GM23248 (cell line): Measurements from ENCODE around the gene PPFIBP2. TPM values are rescaled to one million over a fixed set of nuclear protein-coding genes. Genes with fewer than 3 reads are reported as not detected.

Source experiments
- DNase-seq: peaks from one replicate; pipeline ENCODE4 v3.0.0-alpha.2; 2015
- H2AFZ ChIP-seq: fragments of 200-600 bp; sonication (generic); 2 replicates; pipeline ENCODE4 v1.6.1; 2016; ENCODE audit warnings: antibody characterized with exemption
- H3F3A ChIP-seq: fragments of 200-600 bp; sonication (generic); 2 replicates; pipeline ENCODE4 v1.6.1; 2016; ENCODE audit warnings: mild to moderate bottlenecking, antibody characterized with exemption, mixed run types; ENCODE audit not compliant: insufficient read depth
- H3K27ac ChIP-seq: fragments of 200-600 bp; sonication (generic); 2 replicates; pipeline ENCODE4 v1.5.1; 2016; ENCODE audit warnings: mild to moderate bottlenecking
- H3K27me3 ChIP-seq: fragments of 200-600 bp; sonication (generic); replicated peaks from 2 replicates; pipeline ENCODE4 v1.6.1; 2016; ENCODE audit warnings: mild to moderate bottlenecking; ENCODE audit not compliant: insufficient read depth
- H3K36me3 ChIP-seq: fragments of 200-600 bp; sonication (generic); 2 replicates; pipeline ENCODE4 v1.6.1; 2016; ENCODE audit warnings: low read depth, mild to moderate bottlenecking
- H3K4me1 ChIP-seq: fragments of 200-600 bp; sonication (generic); 2 replicates; pipeline ENCODE4 v1.6.1; 2016; ENCODE audit warnings: mild to moderate bottlenecking; ENCODE audit not compliant: insufficient read depth
- H3K4me2 ChIP-seq: fragments of 200-600 bp; sonication (generic); one replicate; pipeline ENCODE4 v1.6.1; 2016; ENCODE audit warnings: mild to moderate bottlenecking; ENCODE audit not compliant: unreplicated experiment
- H3K4me3 ChIP-seq: fragments of 200-600 bp; sonication (generic); 2 replicates; pipeline ENCODE4 v1.5.1; 2016; ENCODE audit warnings: mild to moderate bottlenecking
- H3K79me2 ChIP-seq: fragments of 200-600 bp; sonication (generic); 2 replicates; pipeline ENCODE4 v1.6.1; 2016; ENCODE audit warnings: mild to moderate bottlenecking; ENCODE audit not compliant: insufficient read depth
- H3K9ac ChIP-seq: fragments of 200-600 bp; sonication (generic); 2 replicates; pipeline ENCODE4 v1.6.1; 2016; ENCODE audit warnings: mild to moderate bottlenecking
- H3K9me2 ChIP-seq: fragments of 200-600 bp; sonication (generic); 2 replicates; pipeline ENCODE4 v1.6.1; 2016; ENCODE audit warnings: mixed run types, mild to moderate bottlenecking, moderate library complexity; ENCODE audit not compliant: insufficient read depth
- H3K9me3 ChIP-seq: fragments of 200-600 bp; sonication (generic); one replicate; pipeline ENCODE4 v1.6.1; 2017; ENCODE audit warnings: low read depth
- H4K20me1 ChIP-seq: fragments of 200-600 bp; sonication (generic); 2 replicates; pipeline ENCODE4 v1.6.0; 2016; ENCODE audit not compliant: insufficient read depth
- EZH2 ChIP-seq: fragments of 200-600 bp; sonication (generic); IDR thresholded peaks from 2 replicates; pipeline ENCODE4 v1.6.1; 2018; ENCODE audit warnings: antibody characterized with exemption, mild to moderate bottlenecking; ENCODE audit not compliant: insufficient read depth, poor library complexity, severe bottlenecking
- EZH2phosphoT487 ChIP-seq: fragments of 200-600 bp; sonication (generic); IDR thresholded peaks from 2 replicates; pipeline ENCODE4 v1.6.1; 2018; ENCODE audit warnings: antibody characterized with exemption, moderate library complexity, mild to moderate bottlenecking, low read depth; ENCODE audit not compliant: insufficient read depth
- WGBS, 2 experiments: methylation state at CpG; one replicate each; pipeline ENCODE4 v1.1.6; 2015 to 2017; ENCODE audit warnings: low lambda C conversion rate in 2 of 2, low coverage in 1 of 2; ENCODE audit errors: missing lambda C conversion rate in 2 of 2; 5-methylcytosine and 5-hydroxymethylcytosine counted together
- in situ Hi-C: fragments of 300-500 bp; cut with MboI; formaldehyde crosslinking; loops from 2 replicates; pipeline ENCODE4 v1.15.0; 2020
- polyA plus RNA-seq: library from polyadenylated mRNA; unstranded; fragments of >200 nt; fragmentation: Nextera tagmentation; extraction: Ambion mirVana; gene quantifications from 2 replicates; pipeline ENCODE4 v1.2.1, GENCODE V29; 2016
- total RNA-seq: library from RNA; depleted of rRNA; stranded (reverse); fragments of >200 nt; shearing (Covaris generic); gene quantifications from 2 replicates; pipeline ENCODE4 v1.2.3, GENCODE V29; 2014

The PPFIBP2 gene
- total and polyA plus RNA-seq, 2 experiments from 2014 or later: 4.1 to 5.9 TPM

DNA sequence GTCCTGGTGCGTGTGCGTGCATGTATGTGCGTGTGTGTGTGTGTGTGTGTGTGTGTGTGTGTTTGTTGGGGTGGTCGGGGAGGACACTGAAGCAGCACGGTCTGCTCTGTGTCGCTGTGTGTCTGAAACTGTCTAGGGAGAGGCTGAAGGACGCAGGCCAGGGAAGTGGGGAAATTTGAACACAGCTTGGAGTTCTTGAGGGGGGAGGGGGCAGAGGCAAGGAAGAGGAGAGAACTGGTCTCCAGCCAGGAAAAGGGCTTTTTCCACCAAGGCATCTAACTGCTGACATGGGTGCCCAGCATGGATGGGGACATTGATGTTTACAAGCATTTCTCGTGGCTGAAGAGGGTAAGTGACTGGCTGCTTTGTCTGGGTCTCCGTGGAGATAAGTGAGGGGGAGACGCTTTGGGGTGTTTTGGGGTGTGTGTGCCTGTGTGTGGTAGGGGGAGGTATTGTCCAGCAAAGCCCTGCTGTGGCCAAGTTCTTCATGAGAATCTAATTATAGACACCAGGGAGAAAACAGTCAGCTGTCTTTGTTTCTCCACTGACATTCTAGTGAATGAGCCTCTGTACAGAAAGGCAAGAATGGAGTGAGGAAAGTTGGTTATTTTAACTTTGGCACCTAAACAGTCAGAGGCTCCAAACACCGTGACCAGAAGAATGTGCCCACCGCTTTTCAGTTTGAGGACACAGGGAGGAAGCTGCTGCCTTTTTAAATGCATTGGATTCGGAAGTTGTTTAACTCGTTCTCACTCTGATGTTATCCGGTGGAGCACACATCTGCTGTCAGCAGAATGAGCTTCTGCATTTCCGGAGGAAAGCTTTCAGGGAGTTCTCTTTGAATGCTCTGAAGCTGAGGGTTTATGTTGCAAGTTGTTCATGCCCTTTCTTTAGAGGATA lies 63.7 kb downstream of the PPFIBP2 start:
- Histone ChIP-seq H3K4me1 (peaks cover 59% of the 10 kb centered on the region), H3K4me2 (peak overlapping the region; percentile 85), H3K9me2 (no peaks in the 10 kb centered on the region), H3K36me3 (no peaks in the 10 kb centered on the region), H4K20me1 (no peaks in the 10 kb centered on the region), H3K9me3 (no peaks in the 10 kb centered on the region), H3K4me3 (peak overlapping the region; percentile 62), H3K27ac (peak overlapping the region; percentile 65), H3F3A (peaks cover 39% of the 10 kb centered on the region), H2AFZ (peak overlapping the region; percentile 91), H3K9ac (peak overlapping the region; percentile 67), H3K79me2 (no peaks in the 10 kb centered on the region), H3K27me3 (no peaks in the 10 kb centered on the region)
- DNase-seq: peak; percentile 66
- WGBS, 2 experiments: 2% methylated on average over 16 of the region's 16 CpGs
- TF ChIP-seq EZH2phosphoT487: no peak
- TF ChIP-seq EZH2: no peak
- in situ Hi-C loops: no loop called here

DNA sequence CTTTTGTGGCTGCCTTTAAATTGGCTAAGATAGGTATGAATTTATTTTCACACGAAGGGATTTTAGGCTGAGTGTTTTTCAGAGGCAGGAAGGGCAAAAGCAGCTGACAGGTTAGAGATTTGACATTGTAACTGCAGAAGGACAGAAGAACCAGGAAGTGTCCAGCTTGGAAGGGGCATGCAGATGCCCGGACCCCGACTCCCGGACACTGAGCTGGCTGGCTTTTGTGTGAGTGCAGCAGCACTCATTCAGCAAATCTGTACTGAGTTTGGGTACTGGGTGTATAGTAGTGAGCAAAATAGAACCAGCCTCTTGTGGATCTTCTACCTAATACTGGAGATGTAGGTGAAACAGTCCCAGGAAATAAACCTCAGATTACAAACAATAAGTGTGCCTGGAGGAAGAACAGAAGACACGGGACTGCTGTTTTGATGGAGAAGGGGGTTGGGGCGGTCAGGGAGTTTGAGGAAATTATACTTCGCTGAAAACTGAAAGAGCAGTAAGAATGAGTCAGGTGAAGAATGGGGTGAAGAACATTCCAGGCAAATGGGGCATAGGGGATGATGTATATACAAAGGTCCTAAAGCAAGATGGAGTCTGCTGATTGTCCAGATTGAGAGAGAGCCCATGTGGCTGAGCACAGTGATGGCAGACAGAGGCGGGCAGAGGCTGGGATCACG lies 64.6 kb downstream of the PPFIBP2 start:
- peak overlapping the region; percentile 85 for H3K4me2 ChIP-seq
- H3K9me3 ChIP-seq: no peaks in the 10 kb centered on the region
- 47% methylated on average over 9 of the region's 9 CpGs for WGBS, 2 experiments
- peaks cover 50% of the 10 kb centered on the region for H3K4me1 ChIP-seq
- H3K36me3 ChIP-seq: no peaks in the 10 kb centered on the region
- no peaks in the 10 kb centered on the region for H3K79me2 ChIP-seq
- no peaks in the 10 kb centered on the region for H3K9me2 ChIP-seq
- peak overlapping the region; percentile 62 for H3K4me3 ChIP-seq
- H4K20me1 ChIP-seq: no peaks in the 10 kb centered on the region
- H3K27ac ChIP-seq: peak overlapping the region; percentile 65
- H3K27me3 ChIP-seq: no peaks in the 10 kb centered on the region
- peak overlapping the region; percentile 91 for H2AFZ ChIP-seq
- peak overlapping the region; percentile 67 for H3K9ac ChIP-seq
- peaks cover 33% of the 10 kb centered on the region for H3F3A ChIP-seq
- in situ Hi-C loops: no loop called here
- TF ChIP-seq EZH2phosphoT487 (no peak), EZH2 (no peak)
- DNase-seq: peak; percentile 30

DNA sequence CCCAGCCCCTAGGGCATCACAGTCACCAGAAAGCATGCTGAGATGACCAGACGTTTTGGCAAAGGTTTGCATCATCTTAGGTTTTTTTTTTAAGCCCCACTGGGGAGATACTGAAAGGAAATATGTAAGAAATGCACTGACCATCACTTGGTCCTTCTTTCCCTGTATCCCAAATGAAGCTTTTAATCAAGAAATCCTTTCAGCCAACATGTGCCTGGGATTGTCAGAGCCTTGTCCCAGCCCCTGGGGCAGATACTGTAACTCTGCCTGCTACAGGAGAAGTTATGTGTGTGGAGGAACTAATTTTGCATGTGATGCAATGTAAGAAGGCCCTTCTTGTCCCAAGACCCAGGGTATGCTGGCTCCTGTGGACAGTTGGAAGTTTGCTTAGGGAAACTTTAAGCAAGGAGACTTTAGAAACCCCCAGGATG lies 65.6 kb downstream of the PPFIBP2 start:
- Histone ChIP-seq H3K27me3 (no peaks in the 10 kb centered on the region), H3K4me2 (peak overlapping the region; percentile 85), H3K9me3 (no peaks in the 10 kb centered on the region), H3F3A (peaks cover 30% of the 10 kb centered on the region), H3K4me1 (peaks cover 47% of the 10 kb centered on the region), H3K36me3 (no peaks in the 10 kb centered on the region), H3K4me3 (no peak overlapping the region), H3K9ac (peak overlapping the region; percentile 8; the same call in 1 of the 2 replicates), H3K79me2 (no peaks in the 10 kb centered on the region), H3K27ac (peak overlapping the region; percentile 65), H3K9me2 (no peaks in the 10 kb centered on the region), H2AFZ (no peak overlapping the region), H4K20me1 (no peaks in the 10 kb centered on the region)
- in situ Hi-C loops: no loop called here
- 0 to 3% methylated on average over 1 of the region's 1 CpG for WGBS, 2 experiments
- no peak for TF ChIP-seq EZH2phosphoT487
- TF ChIP-seq EZH2: no peak
- DNase-seq: peak; percentile 75

DNA sequence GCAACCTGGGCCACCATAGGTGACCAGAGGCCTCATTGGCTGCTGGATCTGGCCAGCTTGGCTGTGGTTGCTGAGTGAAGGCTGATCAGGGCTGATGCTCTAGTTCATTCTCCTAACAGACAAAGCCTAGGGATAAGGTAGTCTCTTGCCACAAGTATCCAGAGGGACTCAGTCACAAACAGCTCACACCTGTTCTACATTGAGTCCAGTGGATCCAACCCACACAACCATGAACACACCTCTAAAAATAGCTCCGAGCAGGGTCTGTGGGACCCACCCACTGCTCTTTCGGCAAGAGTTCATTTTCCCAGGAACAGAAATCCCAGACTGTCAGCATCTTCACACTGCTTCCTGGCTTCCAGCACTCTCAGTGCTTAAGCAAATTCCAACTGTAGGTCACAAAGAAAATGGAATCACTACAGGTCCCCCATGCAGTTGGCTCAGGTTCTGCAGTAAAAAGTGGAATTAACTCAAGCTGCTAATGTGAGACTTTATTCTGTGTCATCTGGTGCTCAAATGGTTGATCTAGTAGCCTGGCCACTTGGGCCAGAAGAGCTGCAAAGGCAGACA lies 67.3 kb downstream of the PPFIBP2 start:
- in situ Hi-C loops: no loop called here

More for the DNA sequence above, 67.3 kb downstream of the PPFIBP2 start:
- TF ChIP-seq EZH2: no peak
- no peak for TF ChIP-seq EZH2phosphoT487
- Histone ChIP-seq H3K9me3 (no peaks in the 10 kb centered on the region), H3K9me2 (no peaks in the 10 kb centered on the region), H3K36me3 (no peaks in the 10 kb centered on the region), H3K27me3 (no peaks in the 10 kb centered on the region), H3K79me2 (no peaks in the 10 kb centered on the region), H4K20me1 (no peaks in the 10 kb centered on the region), H3K9ac (no peak overlapping the region), H3K27ac (no peak overlapping the region), H2AFZ (no peak overlapping the region), H3K4me1 (peaks cover 46% of the 10 kb centered on the region), H3K4me3 (no peak overlapping the region), H3K4me2 (no peak overlapping the region), H3F3A (peaks cover 30% of the 10 kb centered on the region)
- WGBS, 2 experiments: 23 to 53% methylated on average over 2 of the region's 2 CpGs
- DNase-seq: no peak
